T-cell (primary cell): ENCODE measurements around the gene EIF2S1. TPM values are rescaled to one million over a fixed set of nuclear protein-coding genes. Genes with fewer than 3 reads are reported as not detected.
"Not testable (repeated sequence)": the region's sequence is repeated elsewhere in the genome, so short reads cannot be mapped to it uniquely, and the experiment has no call there.

ENCODE experiments used
- ATAC-seq, 4 experiments: fragments of 200-7000 bp in 3 of 4; fragments of 150-1000 bp in 1 of 4; cut with Tn5 transposase; replicated peaks in 1 of 4; 1 replicate in 3 of 4; 2 replicates in 1 of 4; pipeline ENCODE4 v1.10.0; 2021; ENCODE audit warnings: moderate library complexity in 3 of 4, mild to moderate bottlenecking in 2 of 4, moderate number of reproducible peaks in 1 of 4
- CTCF ChIA-PET, 2 donors: fragments of 300-600 bp; sonication (Branson Sonifier 250); formaldehyde crosslinking; loops; one replicate each; lab custom pipeline; 2022; ENCODE audit warnings: antibody characterized with exemption in 2 of 2; lab: Charles Lee
- POLR2A ChIA-PET, 2 donors: fragments of 300-600 bp; sonication (Branson Sonifier 250); formaldehyde crosslinking; loops; one replicate each; lab custom pipeline; 2022; ENCODE audit warnings: antibody characterized with exemption in 2 of 2; lab: Charles Lee
- DNase-seq, 35 experiments: peaks; one replicate each; pipeline versions ENCODE4 v3.0.0 to v3.0.0-alpha.2; 2013 to 2023
- H3K27ac ChIP-seq: one replicate; pipeline ENCODE4 v1.5.1; 2013; ENCODE audit warnings: low read length
- H3K27me3 ChIP-seq, 2 experiments: replicated peaks in 1 of 2; 1 replicate in 1 of 2; 2 replicates in 1 of 2; pipeline versions ENCODE4 v1.6.1 to v1.7.0; 2013; ENCODE audit warnings: low read length in 1 of 2, mixed read lengths in 1 of 2; ENCODE audit not compliant: control insufficient read depth in 2 of 2, insufficient read depth in 2 of 2; ENCODE audit errors: extremely low read depth in 1 of 2
- H3K36me3 ChIP-seq, 2 donors: 1 replicate in 1 of 2; 2 replicates in 1 of 2; pipeline versions ENCODE4 v1.6.1 to v1.7.0; 2013; ENCODE audit warnings: low read length in 1 of 2; ENCODE audit not compliant: control insufficient read depth in 2 of 2, insufficient read depth in 1 of 2; ENCODE audit errors: extremely low read depth in 1 of 2
- H3K4me1 ChIP-seq, 2 experiments: 1 replicate in 1 of 2; 2 replicates in 1 of 2; pipeline versions ENCODE4 v1.6.1 to v1.7.0; 2013; ENCODE audit warnings: low read length in 2 of 2, mixed read lengths in 1 of 2; ENCODE audit not compliant: insufficient read depth in 2 of 2, control insufficient read depth in 1 of 2; ENCODE audit errors: extremely low read depth in 1 of 2
- H3K4me3 ChIP-seq, 2 donors: 1 replicate in 1 of 2; 2 replicates in 1 of 2; pipeline versions ENCODE4 v1.5.1 to v1.7.0; 2013; ENCODE audit warnings: mild to moderate bottlenecking in 2 of 2, low read length in 1 of 2, moderate library complexity in 1 of 2; ENCODE audit not compliant: control insufficient read depth in 1 of 2; ENCODE audit errors: extremely low read depth in 1 of 2
- H3K9me3 ChIP-seq: 2 replicates; pipeline ENCODE4 v1.7.0; 2013
- H3K27ac Mint-ChIP-seq, 2 donors: one replicate each; pipeline ENCODE4 v1.8.0; 2020 to 2021; ENCODE audit warnings: mild to moderate bottlenecking in 2 of 2, mixed read lengths in 2 of 2
- H3K27me3 Mint-ChIP-seq, 2 donors: one replicate each; pipeline ENCODE4 v1.8.0; 2021 to 2022; ENCODE audit warnings: mixed read lengths in 2 of 2
- H3K36me3 Mint-ChIP-seq: one replicate; pipeline ENCODE4 v1.8.0; 2021; ENCODE audit warnings: mixed read lengths
- H3K4me1 Mint-ChIP-seq, 3 donors: one replicate each; pipeline ENCODE4 v1.8.0; 2020 to 2022; ENCODE audit warnings: mixed read lengths in 3 of 3, mild to moderate bottlenecking in 1 of 3
- H3K4me3 Mint-ChIP-seq, 3 donors: one replicate each; pipeline ENCODE4 v1.8.0; 2020 to 2022; ENCODE audit warnings: mild to moderate bottlenecking in 3 of 3, mixed read lengths in 3 of 3, moderate library complexity in 3 of 3
- H3K9me3 Mint-ChIP-seq, 3 donors: one replicate each; pipeline ENCODE4 v1.8.0; 2020 to 2022; ENCODE audit warnings: mixed read lengths in 3 of 3
- WGBS: methylation state at CpG from one replicate; pipeline ENCODE4 v1.1.5; 2013; ENCODE audit warnings: missing lambda C conversion rate; ENCODE audit not compliant: insufficient coverage; 5-methylcytosine and 5-hydroxymethylcytosine counted together
- total RNA-seq, 35 experiments: library from RNA in 6 of 35; stranded (reverse) in 6 of 35; fragments of 120-200 nt in 1 of 35; gene quantifications; one replicate each; pipeline versions ENCODE4 v1.2.1 to v1.2.4 and lab custom pipeline; 2013 to 2026

Gene EIF2S1
- total RNA-seq, 5 donors from 2014 or later (not counting 1 experiment from before 2014, with no cell fraction given) = 38.8 to 66.0 (median 57.0) TPM

- Mint-ChIP-seq H3K9me3 (no peaks in the 10 kb centered on the region), H3K4me3 (no peak overlapping the region), H3K4me1 (no peaks in the 10 kb centered on the region), H3K27me3 (peaks cover 0 to 2% of the 10 kb centered on the region in 2 donors), H3K27ac (no peak overlapping the region), H3K36me3 (peaks cover 6% of the 10 kb centered on the region)
- POLR2A ChIA-PET = no interaction called here
- no peak overlapping the region for H3K4me3 ChIP-seq
- CTCF ChIA-PET = no interaction called here
- ATAC-seq (no peak), DNase-seq (no peak)
- H3K9me3 ChIP-seq = no peaks in the 10 kb centered on the region
- no peaks in the 10 kb centered on the region for H3K36me3 ChIP-seq
- no peak overlapping the region for H3K27ac ChIP-seq
- H3K4me1 ChIP-seq = no peaks in the 10 kb centered on the region
- WGBS = 100% methylated on average over 6 of the region's 9 CpGs
- H3K27me3 ChIP-seq = peaks cover 0 to 5% of the 10 kb centered on the region in 2 experiments
These were observed 37.4 kb downstream of the EIF2S1 start for GRCh38 chr14:67397536-67397935.

GRCh38 chr14:67400434-67400833, 40.3 kb downstream of the EIF2S1 start:
- Histone ChIP-seq H3K4me1 (no peaks in the 10 kb centered on the region), H3K27ac (no peak overlapping the region), H3K4me3 (no peak overlapping the region), H3K36me3 (no peaks in the 10 kb centered on the region), H3K9me3 (no peaks in the 10 kb centered on the region), H3K27me3 (peaks cover 0 to 5% of the 10 kb centered on the region in 2 experiments)
- H3K9me3 Mint-ChIP-seq = no peaks in the 10 kb centered on the region
- H3K36me3 Mint-ChIP-seq = peaks cover 3% of the 10 kb centered on the region
- CTCF ChIA-PET = no interaction called here
- no peak overlapping the region for H3K4me3 Mint-ChIP-seq
- no peak overlapping the region for H3K27ac Mint-ChIP-seq
- DNase-seq = no peak
- WGBS = no CpG with 5 or more reads among the region's 4 CpGs
- no peak for ATAC-seq
- POLR2A ChIA-PET = no interaction called here
- H3K27me3 Mint-ChIP-seq = peaks cover 0 to 2% of the 10 kb centered on the region in 2 donors
- no peaks in the 10 kb centered on the region for H3K4me1 Mint-ChIP-seq

GRCh38 chr14:67405771-67406170, 45.6 kb downstream of the EIF2S1 start:
- H3K4me1 Mint-ChIP-seq = no peaks in the 10 kb centered on the region
- no peak overlapping the region for H3K4me3 Mint-ChIP-seq
- H3K27ac ChIP-seq = no peak overlapping the region
- 97% methylated on average over 2 of the region's 5 CpGs for WGBS
- POLR2A ChIA-PET = no interaction called here
- DNase-seq = no peak
- no peaks in the 10 kb centered on the region for H3K36me3 ChIP-seq
- no peak overlapping the region for H3K4me3 ChIP-seq
- ATAC-seq = no peak
- CTCF ChIA-PET = no interaction called here
- H3K27ac Mint-ChIP-seq = no peak overlapping the region
- no peaks in the 10 kb centered on the region for H3K36me3 Mint-ChIP-seq
- H3K27me3 Mint-ChIP-seq = no peaks in the 10 kb centered on the region
- no peaks in the 10 kb centered on the region for H3K9me3 Mint-ChIP-seq
- H3K27me3 ChIP-seq = no peaks in the 10 kb centered on the region
- H3K9me3 ChIP-seq = no peaks in the 10 kb centered on the region
- H3K4me1 ChIP-seq = no peaks in the 10 kb centered on the region

GRCh38 chr14:67408122-67408801, 48.1 kb downstream of the EIF2S1 start:
- POLR2A ChIA-PET, H3K4me3 ChIP-seq, H3K9me3 Mint-ChIP-seq, H3K27ac ChIP-seq, H3K36me3 Mint-ChIP-seq, H3K27ac Mint-ChIP-seq, H3K4me3 Mint-ChIP-seq, DNase-seq, ATAC-seq, H3K9me3 ChIP-seq, CTCF ChIA-PET, H3K27me3 Mint-ChIP-seq, H3K36me3 ChIP-seq: not testable (repeated sequence)
- whole genome bisulfite sequencing = 86% methylated on average over 1 of the region's 7 CpGs
- H3K27me3 ChIP-seq = peaks cover 0 to 16% of the 10 kb centered on the region in 2 experiments
- H3K4me1 Mint-ChIP-seq = peaks cover 8 to 12% (median 11%) of the 10 kb centered on the region in 3 donors
- H3K4me1 ChIP-seq = peaks cover 0 to 12% of the 10 kb centered on the region in 2 experiments

- H3K4me3 ChIP-seq = no peak overlapping the region
- WGBS = 70% methylated on average over 2 of the region's 8 CpGs
- ChIA-PET POLR2A (interaction anchor here in 1 of 2 donors (0.6 kb wide), 1 partner anchor 45 kb away, joined by 3 read pairs; no protein-coding TSS in a partner anchor), CTCF (interaction anchor here in 1 of 2 donors (0.9 kb wide), 1 partner anchor 15 kb away, joined by 4 read pairs; no protein-coding TSS in a partner anchor)
- H3K36me3 ChIP-seq = no peaks in the 10 kb centered on the region
- Mint-ChIP-seq H3K4me1 (peaks cover 10 to 15% (median 12%) of the 10 kb centered on the region in 3 donors), H3K27me3 (peaks cover 0 to 2% of the 10 kb centered on the region in 2 donors), H3K27ac (no peak overlapping the region), H3K4me3 (no peak overlapping the region), H3K9me3 (no peaks in the 10 kb centered on the region), H3K36me3 (no peaks in the 10 kb centered on the region)
- ATAC-seq (no peak), DNase-seq (no peak)
- no peaks in the 10 kb centered on the region for H3K9me3 ChIP-seq
- H3K27ac ChIP-seq = no peak overlapping the region
- H3K4me1 ChIP-seq = peaks cover 0 to 12% of the 10 kb centered on the region in 2 experiments
- peaks cover 0 to 20% of the 10 kb centered on the region in 2 experiments for H3K27me3 ChIP-seq
These were observed 49.3 kb downstream of the EIF2S1 start for GRCh38 chr14:67409461-67409860.

- H3K27me3 Mint-ChIP-seq = peaks cover 0 to 2% of the 10 kb centered on the region in 2 donors
- H3K9me3 ChIP-seq = no peaks in the 10 kb centered on the region
- DNase-seq (no peak), ATAC-seq (no peak)
- no peaks in the 10 kb centered on the region for H3K36me3 ChIP-seq
- H3K4me3 ChIP-seq = no peak overlapping the region
- peaks cover 0 to 12% of the 10 kb centered on the region in 2 experiments for H3K4me1 ChIP-seq
- WGBS = 83% methylated on average over 4 of the region's 9 CpGs
- ChIA-PET CTCF (interaction anchor here in 1 of 2 donors (0.6 kb wide), 1 partner anchor 112 kb away, joined by 3 read pairs; no protein-coding TSS in a partner anchor), POLR2A (no interaction called here)
- peaks cover 0 to 20% of the 10 kb centered on the region in 2 experiments for H3K27me3 ChIP-seq
- no peaks in the 10 kb centered on the region for H3K36me3 Mint-ChIP-seq
- peaks cover 10 to 15% (median 12%) of the 10 kb centered on the region in 3 donors for H3K4me1 Mint-ChIP-seq
- H3K27ac ChIP-seq = no peak overlapping the region
- no peak overlapping the region for H3K27ac Mint-ChIP-seq
- peak overlapping the region in 1 of 3 donors; percentile 31 for H3K4me3 Mint-ChIP-seq
- H3K9me3 Mint-ChIP-seq = no peaks in the 10 kb centered on the region
These were observed 50.2 kb downstream of the EIF2S1 start for GRCh38 chr14:67410313-67410712.
